LNCaP clone FGC (cell line): Measurements from ENCODE around the gene UBE2D2.
"Not testable (repeated sequence)": the region's sequence is repeated elsewhere in the genome, so short reads cannot be mapped to it uniquely, and the experiment has no call there.

ENCODE experiments used
- DNase-seq: peaks from one replicate; pipeline ENCODE4 v3.0.0-alpha.2; 2011; ENCODE audit warnings: low read depth
- H3K4me3 ChIP-seq: 2 replicates; pipeline ENCODE4 v1.5.1; 2011; ENCODE audit warnings: mild to moderate bottlenecking, low read depth, low read length, control low read depth
- TF ChIP-seq, protein P1 (sequence below): IDR thresholded peaks from 2 replicates; pipeline ENCODE4 v1.5.1; 2012; ENCODE audit warnings: mild to moderate bottlenecking; ENCODE audit not compliant: control insufficient read depth, insufficient read depth; ENCODE audit errors: extremely low read depth

Gene UBE2D2

DNA sequence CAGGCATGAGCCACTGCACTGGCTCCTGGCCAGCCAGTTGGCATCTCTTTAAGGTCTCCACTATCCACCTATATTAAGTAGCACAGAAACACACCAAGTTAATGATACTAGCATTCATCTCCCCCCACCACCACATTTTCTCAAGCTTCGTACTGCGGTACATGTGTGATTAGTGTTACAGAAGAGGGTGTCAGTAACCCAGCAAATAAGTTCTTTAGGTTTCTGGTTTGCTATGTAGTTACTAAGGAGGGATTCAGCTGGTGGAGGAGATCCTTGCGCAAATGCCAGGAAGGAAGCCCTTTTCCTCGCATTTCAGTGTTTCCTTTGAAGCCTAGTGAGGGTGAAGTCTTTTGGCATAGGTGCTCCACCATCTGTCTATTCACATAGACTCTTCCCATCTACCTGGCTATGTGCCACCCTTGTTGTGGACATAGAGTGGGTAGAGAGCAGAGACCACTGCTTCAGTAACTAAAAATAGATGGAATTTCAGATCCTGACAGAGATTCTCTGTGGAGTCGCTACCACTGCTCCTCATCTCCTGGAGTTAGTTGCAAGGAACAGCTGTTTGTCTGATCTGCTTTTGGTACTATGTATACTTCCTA, 16.7 kb downstream of the UBE2D2 start:
- TF ChIP-seq, protein P1, sequence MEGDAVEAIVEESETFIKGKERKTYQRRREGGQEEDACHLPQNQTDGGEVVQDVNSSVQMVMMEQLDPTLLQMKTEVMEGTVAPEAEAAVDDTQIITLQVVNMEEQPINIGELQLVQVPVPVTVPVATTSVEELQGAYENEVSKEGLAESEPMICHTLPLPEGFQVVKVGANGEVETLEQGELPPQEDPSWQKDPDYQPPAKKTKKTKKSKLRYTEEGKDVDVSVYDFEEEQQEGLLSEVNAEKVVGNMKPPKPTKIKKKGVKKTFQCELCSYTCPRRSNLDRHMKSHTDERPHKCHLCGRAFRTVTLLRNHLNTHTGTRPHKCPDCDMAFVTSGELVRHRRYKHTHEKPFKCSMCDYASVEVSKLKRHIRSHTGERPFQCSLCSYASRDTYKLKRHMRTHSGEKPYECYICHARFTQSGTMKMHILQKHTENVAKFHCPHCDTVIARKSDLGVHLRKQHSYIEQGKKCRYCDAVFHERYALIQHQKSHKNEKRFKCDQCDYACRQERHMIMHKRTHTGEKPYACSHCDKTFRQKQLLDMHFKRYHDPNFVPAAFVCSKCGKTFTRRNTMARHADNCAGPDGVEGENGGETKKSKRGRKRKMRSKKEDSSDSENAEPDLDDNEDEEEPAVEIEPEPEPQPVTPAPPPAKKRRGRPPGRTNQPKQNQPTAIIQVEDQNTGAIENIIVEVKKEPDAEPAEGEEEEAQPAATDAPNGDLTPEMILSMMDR, result no peak
- no peak for DNase-seq
- H3K4me3 ChIP-seq, result no peak overlapping the region

DNA sequence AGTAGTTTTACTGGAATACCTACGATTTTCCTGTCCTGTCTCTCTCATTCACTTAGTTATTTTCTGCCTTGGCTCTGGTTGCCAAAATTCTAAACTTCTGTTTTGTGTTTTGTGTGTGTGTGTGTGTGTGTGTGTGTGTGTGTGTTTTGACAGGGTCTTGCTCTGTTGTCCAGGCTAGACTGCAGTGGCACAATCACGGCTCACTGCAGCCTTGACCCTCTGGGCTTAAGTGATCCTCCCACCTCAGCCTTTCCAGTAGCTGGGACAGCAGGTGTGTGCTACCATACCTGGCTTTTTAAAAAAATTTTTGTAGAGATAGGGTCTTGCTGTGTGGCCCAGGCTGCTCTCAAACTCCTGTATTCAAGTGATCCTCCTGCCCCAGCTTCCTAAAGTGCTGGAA, 17.2 kb downstream of the UBE2D2 start:
- H3K4me3 ChIP-seq, result no peak overlapping the region
- TF ChIP-seq, protein P1, result no peak
- no peak for DNase-seq

DNA sequence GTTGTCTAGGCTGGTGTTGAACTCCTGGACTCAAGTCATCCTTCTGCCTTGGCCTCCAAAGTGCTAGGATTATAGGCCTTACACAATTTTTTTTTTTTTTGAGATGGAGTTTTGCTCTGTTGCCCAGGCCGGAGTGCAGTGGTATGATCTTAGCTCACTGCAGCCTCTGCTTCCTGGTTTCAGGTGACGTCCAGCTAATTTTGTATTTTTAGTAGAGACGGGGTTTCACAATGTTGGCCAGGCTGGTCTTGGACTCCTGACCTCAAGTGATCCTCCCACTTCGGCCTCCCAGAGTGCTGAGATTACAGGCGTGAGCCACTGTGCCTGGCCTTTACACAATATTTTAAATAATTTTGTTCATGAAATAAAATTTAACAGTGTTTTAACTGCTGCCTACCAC, 21.0 kb downstream of the UBE2D2 start:
- not testable (repeated sequence) for DNase-seq

DNA sequence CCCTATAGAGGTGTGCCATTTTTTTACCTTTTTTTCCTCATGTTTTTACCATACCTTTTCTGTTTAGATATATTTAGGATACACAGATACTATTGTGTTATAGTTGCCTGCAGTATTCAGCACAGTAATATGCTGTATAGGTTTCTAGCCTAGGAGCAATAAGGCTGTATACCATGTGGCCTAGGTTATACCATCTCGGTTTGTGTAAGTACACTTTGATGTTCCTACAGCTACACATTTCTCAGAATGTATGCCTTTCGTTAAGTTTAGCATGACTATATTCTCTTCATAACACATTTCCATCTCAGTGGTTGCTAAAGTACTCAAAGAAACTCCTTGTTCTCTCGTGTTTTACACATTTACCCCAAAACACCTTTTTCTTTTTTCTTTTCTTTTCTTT, 23.0 kb downstream of the UBE2D2 start:
- no peak for DNase-seq
- TF ChIP-seq, protein P1, result no peak
- H3K4me3 ChIP-seq, result no peak overlapping the region

More for the DNA sequence above, 21.0 kb downstream of the UBE2D2 start:
- not testable (repeated sequence) for H3K4me3 ChIP-seq

DNA sequence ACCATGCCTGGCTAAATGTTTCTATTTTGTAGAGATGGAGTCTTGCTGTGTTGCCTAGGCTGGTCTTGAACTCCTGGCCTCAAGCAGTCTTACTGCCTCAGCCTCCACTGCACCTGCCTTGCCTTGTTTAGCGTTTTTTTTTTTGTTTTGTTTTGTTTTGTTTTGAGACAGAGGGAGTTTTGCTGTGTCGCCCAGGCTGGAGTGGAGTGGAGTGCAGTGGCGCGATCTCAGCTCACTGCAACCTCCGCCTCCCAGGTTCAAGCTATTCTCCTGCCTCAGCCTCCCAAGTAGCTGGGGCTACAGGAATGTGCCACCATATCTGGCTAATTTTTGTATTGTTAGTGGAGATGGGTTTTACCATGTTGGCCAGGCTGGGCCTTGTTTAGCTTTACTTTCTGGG, 27.0 kb downstream of the UBE2D2 start:
- H3K4me3 ChIP-seq, DNase-seq: not testable (repeated sequence)

DNA sequence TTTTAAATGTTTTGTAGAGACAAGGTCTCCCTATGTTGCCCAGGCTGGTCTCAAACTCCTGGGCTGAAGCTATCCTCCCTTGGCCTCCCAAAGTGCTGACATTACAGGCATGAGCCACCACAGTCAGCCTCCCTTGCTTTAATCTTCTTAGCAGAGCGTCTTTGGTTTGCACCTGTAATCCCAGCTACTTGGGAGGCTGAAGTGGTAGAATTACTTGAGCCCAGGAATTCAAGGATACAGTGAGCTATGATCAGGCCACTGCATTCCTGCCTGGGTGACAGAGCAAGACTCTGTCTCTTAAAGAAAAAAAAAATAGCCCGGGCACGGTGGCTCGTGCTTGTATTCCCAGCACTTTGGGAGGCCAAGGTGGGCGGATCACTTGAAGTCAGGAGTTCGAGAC, 27.8 kb downstream of the UBE2D2 start:
- TF ChIP-seq, protein P1, result no peak
- no peak for DNase-seq

DNA sequence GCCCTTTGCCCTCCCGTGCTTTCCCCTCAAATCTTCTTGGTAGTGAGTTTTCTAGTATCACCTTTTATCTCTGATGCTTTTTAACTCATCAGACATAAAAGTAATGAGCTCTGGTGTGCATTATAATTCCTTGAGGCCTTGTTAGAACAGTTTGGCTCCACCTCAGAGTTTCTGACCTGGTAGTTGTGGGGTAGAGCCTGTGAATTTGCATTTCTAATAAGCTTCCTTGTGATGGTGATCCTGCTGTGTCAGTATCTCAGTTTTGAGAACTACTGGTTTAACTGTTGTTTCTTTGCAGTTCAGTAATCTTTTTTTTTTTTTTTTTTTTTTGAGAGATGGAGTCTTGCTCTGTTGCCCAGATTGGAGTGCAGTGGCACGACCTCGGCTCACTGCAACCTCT, 31.1 kb downstream of the UBE2D2 start:
- DNase-seq, result no peak
- no peak overlapping the region for H3K4me3 ChIP-seq
- TF ChIP-seq, protein P1, result no peak

More for the DNA sequence above, 27.8 kb downstream of the UBE2D2 start:
- no peak overlapping the region for H3K4me3 ChIP-seq

DNA sequence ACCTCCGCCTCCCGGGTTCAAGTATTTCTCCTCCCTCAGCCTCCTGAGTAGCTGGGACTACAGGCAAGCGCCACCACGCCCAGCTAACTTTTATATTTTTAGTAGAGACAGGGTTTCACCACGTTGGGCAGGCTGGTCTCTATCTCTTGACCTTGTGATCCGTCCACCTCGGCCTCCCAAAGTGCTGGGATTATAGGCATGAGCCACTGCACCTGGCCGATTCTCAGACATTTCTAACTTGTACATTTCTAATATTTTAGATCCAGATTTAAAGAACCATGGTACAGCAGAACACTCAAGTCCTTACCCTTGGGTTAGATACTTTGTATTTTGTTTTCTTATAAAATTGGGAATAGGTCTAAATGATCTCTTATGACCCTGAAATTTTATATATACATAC, 31.9 kb downstream of the UBE2D2 start:
- H3K4me3 ChIP-seq, DNase-seq: not testable (repeated sequence)
